Activated CD4-positive, alpha-beta T cell treated with anti-CD3 and anti-CD28 coated beads, Interleukin-2, Interleukin-4, amounts not matched to agents 100 ng/mL and 50 ng/mL, durations not matched to agents 16 hours and 8 hours (primary cell): ENCODE results near the gene NFKB1.
A peak's percentile ranks its signal among the peaks of the same experiment; 100 is the strongest.
"Not testable (repeated sequence)": the region's sequence is repeated elsewhere in the genome, so short reads cannot be mapped to it uniquely, and the experiment has no call there.

Source experiments
- DNase-seq: peaks from one replicate; pipeline ENCODE4 v3.0.0-alpha.2; 2020; ENCODE audit warnings: low spot score

Gene NFKB1, protein sequence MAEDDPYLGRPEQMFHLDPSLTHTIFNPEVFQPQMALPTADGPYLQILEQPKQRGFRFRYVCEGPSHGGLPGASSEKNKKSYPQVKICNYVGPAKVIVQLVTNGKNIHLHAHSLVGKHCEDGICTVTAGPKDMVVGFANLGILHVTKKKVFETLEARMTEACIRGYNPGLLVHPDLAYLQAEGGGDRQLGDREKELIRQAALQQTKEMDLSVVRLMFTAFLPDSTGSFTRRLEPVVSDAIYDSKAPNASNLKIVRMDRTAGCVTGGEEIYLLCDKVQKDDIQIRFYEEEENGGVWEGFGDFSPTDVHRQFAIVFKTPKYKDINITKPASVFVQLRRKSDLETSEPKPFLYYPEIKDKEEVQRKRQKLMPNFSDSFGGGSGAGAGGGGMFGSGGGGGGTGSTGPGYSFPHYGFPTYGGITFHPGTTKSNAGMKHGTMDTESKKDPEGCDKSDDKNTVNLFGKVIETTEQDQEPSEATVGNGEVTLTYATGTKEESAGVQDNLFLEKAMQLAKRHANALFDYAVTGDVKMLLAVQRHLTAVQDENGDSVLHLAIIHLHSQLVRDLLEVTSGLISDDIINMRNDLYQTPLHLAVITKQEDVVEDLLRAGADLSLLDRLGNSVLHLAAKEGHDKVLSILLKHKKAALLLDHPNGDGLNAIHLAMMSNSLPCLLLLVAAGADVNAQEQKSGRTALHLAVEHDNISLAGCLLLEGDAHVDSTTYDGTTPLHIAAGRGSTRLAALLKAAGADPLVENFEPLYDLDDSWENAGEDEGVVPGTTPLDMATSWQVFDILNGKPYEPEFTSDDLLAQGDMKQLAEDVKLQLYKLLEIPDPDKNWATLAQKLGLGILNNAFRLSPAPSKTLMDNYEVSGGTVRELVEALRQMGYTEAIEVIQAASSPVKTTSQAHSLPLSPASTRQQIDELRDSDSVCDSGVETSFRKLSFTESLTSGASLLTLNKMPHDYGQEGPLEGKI

DNA sequence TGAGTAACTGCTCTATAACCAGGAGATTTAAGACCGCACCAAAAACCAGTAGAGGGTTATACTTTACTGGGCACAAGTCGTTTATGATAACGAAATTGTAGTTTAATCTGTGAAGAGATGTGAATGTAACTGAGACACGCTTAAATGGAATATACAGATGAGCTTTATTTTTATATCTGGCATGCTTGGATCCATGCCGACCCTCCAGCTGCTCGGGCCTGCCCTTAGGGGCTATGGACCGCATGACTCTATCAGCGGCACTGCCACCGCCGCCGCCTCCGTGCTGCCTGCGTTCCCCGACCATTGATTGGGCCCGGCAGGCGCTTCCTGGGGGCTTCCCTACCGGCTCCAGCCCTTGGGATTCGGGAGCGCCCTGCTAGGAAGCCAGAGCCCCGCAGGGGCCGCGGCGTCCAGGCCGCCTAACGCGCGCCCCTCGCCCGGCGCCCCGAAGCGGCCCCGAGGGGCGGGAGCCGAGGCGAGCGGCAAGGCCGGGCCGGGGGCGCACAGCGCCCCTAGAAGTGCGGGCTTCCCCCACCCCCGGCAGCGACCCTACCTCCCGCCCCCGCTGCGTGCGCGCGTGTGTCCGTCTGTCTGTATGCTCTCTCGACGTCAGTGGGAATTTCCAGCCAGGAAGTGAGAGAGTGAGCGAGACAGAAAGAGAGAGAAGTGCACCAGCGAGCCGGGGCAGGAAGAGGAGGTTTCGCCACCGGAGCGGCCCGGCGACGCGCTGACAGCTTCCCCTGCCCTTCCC lies at the start of gene NFKB1:
NFKB1 (plus strand) TSS at position 664 of the 751 bp plus-strand sequence. CDS start 24,160 bp downstream, outside the sequence.
- DNase-seq: peak; percentile 86

DNA sequence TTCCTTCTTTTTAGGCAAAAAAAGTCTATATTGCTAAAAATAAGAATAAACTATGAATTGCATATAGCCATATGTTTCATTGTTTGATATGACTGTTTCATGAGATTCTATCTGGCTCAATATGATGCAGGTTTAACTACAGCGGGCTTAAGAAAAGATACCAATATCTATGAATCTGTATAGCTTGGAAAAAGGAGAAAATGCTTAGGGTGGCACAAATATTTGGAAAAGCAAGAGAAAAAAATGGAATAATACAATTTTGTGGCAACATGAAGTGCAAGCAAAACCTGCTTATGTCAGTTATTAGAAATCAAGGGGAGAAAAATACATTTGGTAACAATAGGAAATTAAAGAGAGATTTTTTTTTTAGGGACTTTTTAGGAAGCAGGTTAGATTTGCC lies 48.3 kb upstream of the NFKB1 start:
- DNase-seq: no peak

DNA sequence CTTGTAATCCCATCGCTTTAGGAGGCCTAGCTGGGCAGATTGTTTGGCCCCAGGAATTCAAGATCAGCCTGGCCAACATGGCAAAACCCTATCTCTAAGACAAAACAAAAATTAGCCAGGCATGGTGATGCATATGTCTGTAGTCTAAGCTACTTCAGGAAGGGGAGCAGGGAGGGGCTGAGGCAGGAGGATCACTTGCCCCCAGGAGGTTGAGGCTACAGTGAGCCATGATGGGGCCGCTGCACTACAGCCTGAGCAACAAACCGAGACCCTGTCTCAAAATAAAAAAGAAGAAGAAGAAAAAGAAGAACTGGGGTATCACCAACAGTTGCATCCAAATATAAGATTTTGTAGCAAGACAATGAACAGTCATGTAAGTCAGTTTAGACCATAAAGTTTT lies 47.3 kb upstream of the NFKB1 start:
- DNase-seq: no peak

DNA sequence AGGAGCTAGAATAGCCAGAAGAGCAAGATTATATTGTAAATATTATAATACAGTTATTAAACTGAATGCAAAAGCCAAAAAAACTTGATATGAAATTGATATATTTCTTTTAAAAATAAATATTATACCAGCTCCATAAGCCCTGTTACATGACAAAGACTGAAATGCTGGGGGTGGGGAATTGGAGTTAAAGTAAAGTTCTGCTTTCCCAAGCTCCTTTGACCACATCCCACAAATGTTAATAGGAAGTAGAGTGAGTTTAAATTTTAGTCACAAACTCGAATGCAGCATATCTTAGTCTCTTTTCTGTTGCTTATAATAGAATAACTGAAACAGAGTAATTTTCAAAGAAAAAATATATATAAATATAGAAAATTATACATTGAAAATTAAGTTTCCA lies 46.9 kb upstream of the NFKB1 start:
- no peak for DNase-seq

DNA sequence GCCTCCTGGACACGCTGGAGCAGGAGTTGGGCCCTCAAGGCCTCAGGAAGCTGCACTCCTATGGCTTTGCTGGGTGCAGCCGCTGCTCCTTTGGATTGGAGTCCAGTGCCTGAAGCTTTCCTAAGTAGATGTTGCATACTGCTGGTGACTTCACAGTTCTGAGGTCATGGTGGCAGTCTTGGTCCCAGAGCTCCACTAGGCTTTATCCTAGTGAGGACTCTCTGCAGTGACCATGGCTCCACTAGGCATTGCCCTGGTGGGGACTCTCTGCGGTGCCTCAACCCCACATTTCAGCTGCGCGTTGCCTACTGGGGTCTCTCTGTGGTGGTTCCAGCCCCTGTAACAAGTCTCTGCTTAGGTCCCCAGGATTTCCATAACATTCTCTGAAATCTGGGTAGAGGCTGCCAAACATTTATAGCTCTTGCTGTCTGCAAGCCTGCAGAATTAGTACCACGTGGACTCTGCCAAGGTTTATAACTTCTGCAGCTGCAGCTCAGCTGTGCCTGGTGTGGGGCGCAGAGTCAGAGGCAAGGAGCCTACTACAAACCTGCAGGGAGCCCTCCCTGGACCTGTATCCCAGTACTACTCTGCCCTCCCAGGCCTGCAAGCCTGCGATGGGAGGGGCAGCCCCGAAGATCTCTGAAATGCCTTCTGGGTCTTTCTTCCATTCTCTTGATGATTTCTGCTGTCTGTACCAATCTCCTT lies 46.0 kb upstream of the NFKB1 start:
- no peak for DNase-seq

DNA sequence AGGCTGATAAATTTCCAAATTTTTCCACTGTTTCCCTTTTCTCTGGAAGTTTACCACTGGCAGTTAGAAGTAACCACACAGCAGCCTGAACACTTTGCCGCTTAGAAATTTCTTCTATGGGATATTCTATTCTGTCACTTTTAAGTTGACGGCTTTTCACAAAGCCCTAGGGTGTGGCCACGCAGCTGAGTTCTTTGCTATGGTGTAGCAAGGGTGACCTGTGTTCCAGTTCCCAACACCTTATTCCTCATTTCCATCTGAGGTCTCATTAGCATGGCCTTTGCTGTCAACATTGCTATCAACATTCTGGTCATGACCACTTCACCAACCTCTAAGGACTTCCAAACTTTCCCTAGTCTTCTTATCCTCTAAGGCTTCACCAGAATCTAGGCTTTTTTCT lies 45.4 kb upstream of the NFKB1 start:
- DNase-seq: no peak

DNA sequence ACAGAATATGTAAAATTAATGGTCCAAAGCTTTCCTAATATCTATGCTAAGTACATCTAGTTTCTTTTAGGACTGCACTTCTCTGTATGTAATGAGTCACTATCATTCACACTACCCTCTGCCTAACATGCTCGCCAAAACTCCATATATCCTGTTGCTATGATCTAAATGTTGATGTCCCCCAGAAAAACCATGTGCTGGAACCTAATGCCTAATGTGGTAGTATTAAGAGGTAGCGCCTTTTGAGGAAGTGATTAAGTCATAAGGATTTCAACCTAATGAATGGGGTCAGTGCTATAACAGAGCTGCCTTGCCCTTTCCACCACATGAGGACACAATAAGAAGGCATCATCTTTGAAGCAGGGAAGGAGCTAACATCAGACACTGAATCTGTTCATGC lies 34.9 kb upstream of the NFKB1 start:
- DNase-seq: no peak

DNA sequence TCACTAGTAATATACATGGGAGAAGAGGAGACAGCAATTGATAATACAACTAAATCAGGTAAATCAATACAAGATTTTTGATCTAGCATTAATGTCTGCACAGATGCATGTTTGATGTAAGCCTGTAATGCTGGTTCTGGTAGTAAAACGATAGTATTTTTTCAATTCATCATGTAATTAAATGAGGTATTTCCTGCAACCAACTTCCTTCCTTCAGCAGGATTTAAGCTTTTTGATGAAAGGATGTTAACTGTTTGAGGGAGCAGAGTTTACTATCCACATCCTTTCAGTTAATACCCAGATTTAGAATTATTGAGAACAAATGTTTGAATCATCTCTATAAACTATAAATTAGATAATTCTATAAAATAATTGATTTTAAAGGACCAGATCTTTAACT lies 31.4 kb upstream of the NFKB1 start:
- no peak for DNase-seq

DNA sequence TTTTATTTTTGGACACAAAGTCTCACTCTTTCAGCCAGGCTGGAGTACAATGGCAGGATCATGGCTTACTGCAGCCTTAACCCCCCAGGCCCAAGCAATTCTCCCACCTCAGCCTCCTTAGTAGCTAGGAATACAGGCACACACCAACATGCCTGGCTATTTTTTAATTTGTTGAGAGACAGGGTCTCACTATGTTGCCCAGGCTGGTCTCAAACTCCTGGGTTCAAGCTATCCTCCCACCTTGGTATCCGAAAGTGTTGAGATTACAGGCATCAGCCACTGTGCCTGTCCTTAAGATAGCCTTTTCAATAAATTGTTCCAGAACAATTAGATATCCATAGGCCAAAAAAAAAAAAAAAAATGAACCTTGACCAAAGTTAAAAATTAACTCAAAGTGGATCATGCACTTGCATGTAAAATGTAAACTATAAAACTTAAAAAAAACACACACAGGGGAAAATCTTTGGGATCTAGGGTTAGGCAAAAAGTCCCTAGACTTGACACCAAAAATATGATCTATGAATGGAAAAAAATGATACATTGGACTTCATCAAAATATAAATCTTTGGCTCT lies 28.6 kb upstream of the NFKB1 start:
- DNase-seq: no peak

DNA sequence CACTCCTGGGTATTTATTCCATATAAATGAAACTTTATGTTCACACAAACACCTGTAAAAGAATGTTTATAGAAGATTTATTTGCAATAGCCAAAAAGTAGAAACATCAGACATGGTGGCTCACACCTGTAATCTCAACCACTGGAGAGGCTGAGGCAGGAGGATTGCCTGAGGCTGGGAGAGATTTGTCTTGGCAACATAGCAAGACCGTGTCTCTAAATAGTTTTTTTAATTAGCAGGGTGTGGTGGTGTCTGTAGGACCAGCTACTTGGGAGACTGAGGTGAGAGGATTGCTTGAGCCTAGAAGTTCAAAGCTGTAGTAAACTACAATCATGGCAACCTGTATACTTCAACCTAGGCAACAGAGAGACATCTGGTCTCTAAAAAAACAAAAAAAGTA lies 27.7 kb upstream of the NFKB1 start:
- no peak for DNase-seq

DNA sequence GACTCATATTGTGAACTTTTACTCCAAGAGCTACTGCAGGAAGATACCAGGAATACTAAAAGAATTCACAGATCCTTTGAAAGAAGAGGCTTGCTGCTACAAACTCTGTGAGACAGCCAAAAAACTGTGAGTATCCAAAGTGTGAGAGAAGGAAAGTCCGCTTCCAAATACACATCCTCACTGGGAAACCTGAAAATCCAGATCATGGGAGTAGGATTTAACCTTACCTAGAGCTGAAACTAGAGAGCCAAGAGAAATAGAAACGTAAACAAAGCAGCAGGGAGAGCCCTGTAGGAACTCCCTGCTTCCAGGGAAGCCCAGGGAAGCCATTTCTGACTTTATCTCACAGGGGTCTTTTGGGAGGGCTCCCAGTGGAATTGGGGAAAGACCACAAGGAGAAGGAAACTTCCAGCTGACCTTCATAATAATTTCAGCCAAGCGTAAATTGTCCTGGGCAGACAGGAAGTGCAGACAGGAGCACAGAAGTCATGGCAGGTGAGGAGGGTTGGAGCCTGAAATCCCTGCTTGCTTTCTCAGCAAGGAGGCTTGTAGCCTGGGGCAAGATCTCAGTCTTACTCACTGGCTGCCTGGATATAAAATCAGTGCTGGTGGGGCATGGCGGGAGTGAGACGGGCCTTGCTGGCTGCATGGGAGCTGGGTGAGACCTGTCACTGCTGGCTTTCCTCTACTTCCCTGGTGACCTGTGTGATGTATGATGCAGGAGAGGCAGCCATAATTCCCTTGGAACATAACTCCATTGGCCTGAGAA lies 26.2 kb upstream of the NFKB1 start:
- no peak for DNase-seq

DNA sequence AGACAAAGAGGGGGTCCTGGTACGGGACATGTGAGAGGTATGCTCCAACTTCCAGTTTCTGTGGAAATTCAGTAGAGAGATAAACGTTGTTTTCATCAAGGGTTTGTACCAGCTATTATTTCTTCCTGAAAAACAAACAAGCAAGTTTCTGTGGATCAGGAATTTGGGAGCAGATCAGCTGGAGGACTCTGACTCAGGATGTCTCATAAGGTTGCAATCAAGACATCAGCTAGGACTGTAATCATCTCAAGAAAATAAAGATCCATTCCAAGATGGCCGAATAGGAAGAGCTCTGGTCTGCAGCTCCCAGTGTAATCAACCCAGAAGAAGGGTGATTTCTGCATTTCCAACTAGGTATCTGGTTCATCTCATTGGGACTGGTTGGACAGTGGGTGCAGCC lies 23.5 kb upstream of the NFKB1 start:
- DNase-seq: no peak

DNA sequence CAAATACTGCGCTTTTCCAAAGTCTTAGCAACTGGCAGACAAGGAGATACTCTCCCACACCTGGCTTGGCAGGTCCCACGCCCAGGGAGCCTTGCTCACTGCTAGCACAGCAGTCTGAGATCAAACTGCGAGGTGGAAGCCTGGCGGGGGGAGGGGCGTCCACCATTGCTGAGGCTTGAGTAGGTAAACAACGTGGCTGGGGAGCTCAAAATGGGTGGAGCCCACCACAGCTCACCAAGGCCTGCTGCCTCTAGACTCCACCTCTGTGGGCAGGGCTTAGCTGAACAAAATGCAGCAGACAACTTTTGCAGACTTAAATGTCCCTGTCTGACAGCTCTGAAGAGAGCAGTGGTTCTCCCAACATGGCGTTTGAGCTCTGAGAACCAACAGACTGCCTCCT lies 23.0 kb upstream of the NFKB1 start:
- DNase-seq: no peak

DNA sequence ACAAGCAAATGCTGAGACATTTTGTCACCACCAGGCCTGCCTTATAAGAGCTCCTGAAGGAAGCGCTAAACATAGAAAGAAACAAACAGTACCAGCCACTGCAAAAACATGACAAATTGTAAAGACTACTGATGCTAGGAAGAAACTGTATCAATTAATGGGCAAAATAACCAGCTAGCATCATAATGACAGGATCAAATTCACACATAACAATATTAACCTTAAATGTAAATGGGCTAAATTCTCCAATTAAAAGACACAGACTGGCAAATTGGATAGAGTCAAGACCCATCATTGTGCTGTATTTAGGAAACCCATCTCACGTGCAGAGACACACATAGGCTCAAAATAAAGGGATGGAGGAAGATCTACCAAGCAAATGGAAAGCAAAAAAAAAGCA lies 21.3 kb upstream of the NFKB1 start:
- not testable (repeated sequence) for DNase-seq

DNA sequence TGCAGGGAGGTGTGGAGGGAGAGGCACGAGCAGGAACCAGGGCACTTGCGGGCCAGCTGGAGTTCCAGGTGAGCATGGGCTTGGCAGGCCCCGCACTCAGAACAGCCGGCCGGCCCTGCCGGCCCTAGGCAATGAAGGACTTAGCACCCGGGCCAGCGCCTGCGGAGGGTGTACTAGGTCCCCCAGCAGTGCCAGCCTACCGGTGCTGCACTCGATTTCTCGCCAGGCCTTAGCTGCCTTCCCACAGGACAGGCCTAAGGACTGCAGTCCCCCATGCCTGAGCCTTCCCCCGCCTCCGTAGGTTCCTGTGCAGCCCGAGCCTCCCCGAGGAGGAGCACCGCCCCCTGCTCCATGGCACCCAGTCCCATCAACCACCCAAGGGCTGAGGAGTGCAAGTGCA lies 18.0 kb upstream of the NFKB1 start:
- DNase-seq: no peak

DNA sequence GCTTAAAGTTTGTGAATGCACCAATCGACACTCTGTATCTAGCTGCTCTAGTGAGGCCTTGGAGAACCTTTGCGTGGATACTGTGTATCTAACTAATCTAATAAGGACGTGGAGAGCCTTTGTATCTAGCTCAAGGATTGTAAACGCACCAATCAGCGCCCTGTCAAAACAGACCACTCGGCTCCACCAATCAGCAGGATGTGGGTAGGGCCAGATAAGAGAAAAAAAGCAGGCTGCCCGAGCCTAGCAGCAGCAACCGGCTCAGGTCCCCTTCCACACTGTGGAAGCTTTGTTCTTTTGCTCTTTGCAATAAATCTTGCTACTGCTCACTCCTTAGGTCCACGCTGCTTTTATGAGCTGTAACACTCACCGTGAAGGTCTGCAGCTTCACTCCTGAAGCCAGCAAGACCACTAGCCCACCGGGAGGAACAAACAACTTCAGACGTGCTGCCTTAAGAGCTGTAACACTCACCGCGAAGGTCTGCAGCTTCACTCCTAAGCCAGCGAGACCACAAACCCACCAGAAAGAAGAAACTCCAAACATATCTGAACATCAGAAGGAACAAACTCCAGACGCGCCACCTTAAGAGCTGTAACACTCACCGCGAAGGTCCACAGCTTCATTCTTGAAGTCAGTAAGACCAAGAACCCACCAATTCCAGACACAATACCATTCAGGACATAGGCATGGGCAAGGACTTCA lies 17.0 kb upstream of the NFKB1 start:
- not testable (repeated sequence) for DNase-seq

DNA sequence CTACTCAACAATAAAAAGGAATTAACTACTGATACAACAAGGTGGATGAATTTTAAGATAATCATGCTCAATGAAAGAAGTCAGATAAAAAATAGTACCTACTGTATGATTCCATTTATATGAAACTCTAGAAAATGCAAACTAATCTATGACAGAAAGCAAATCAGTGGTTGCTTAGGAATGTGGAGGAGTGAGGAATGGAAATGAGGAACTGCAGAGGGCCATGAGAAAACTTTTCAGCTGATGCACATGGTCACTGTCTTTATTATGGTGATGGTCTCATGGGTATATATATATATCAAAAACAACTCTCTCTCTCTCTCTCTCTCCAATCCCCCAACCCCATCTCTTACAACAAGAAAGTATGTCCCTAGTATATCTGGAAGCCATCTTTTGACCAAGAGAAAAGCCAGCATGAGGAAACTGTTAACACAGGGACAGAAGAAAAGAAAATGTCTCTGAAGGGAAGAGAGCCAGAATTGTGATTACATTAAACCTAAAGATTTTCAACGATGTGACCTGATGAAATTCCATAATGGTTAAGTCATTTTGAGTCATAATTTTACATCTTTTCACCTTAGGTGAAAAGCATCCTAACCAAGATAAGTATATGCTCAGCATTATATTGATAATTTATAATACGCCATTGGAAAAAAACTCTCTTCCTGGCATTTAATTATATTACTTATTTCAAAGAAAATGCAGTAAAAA lies 8.5 kb upstream of the NFKB1 start:
- no peak for DNase-seq

DNA sequence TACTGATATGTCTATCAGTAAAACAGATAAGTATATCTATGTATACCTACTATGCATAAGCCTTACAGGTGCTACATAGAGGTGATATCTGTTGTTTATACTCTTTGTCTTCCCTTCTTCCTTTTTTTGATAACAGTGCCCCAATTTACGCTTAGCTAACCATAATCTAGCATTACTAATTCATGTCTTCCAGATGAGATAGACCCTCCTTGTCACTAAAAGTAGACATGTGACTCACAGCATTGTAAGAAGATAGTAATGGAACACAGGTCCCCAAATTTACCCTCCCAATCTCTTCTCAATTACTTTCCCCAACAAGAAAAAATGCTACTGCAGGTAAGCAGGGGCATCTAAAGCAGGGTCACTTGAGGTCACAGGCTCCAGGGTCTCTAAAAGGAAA lies 7.9 kb upstream of the NFKB1 start:
- DNase-seq: no peak

DNA sequence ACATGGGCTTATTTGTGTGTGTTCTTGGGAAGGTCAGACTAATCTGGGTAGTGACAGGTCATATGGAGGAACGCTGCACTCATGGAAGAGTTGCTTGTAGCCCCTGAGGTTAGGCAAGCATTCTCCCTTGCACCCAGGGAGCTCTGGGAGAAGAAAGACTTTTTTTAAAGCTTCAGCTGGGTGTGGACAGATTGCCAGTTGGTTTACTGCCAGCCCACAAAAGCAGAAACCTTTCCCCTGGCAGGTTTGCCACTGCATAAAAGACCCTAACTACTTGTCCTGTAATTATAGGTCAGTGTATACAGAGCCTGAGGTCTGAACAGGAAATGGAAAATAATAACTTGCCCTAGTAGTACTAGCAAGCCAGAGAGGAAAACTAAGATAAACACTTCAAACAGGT lies 7.4 kb upstream of the NFKB1 start:
- no peak for DNase-seq
